Vagina (tissue), 2 donors: ENCODE data around the gene MAGI3.

Experiments used
- POLR2AphosphoS5 ChIP-seq, 2 donors: sonication (generic); formaldehyde crosslinking; IDR thresholded peaks; one replicate each; pipeline ENCODE4 v1.9.0; 2017; ENCODE audit warnings: antibody characterized with exemption in 2 of 2, mild to moderate bottlenecking in 2 of 2, low read depth in 1 of 2; ENCODE audit not compliant: insufficient read depth in 1 of 2
- TF ChIP-seq, protein P1 (sequence below), 3 experiments: fragments of 450-650 bp in 2 of 3; fragments of 200-600 bp in 1 of 3; sonication (generic) in 1 of 3; IDR thresholded peaks; one replicate each; pipeline ENCODE4 v1.5.1; 2017 to 2019; ENCODE audit warnings: antibody characterized with exemption in 3 of 3, mild to moderate bottlenecking in 2 of 3, moderate library complexity in 2 of 3

DNA sequence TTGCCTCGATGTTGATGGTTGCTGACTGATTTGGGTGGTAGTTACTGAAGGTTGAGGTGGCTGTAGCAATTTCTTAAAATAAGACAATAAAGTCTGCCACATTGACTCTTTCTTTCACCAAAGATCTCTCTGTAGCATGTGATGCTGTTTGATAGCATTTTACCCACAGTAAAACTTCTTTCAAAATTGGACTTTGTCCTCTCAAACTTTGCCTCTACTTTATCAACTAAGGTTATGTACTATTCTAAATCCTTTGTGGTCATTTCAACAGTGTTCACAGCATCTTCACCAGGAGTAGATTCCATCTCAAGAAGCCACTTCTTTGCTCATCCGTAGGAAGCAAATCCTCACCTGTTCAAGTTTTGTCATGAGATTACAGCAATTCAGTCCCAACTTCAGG is 275.8 kb downstream of the MAGI3 start:
- no peak for TF ChIP-seq POLR2AphosphoS5 (IDR thresholded peaks at IDR 0.05; ENCODE audit: insufficient read depth in 1 of 2, low read depth in 1 of 2)
- TF ChIP-seq, protein P1, sequence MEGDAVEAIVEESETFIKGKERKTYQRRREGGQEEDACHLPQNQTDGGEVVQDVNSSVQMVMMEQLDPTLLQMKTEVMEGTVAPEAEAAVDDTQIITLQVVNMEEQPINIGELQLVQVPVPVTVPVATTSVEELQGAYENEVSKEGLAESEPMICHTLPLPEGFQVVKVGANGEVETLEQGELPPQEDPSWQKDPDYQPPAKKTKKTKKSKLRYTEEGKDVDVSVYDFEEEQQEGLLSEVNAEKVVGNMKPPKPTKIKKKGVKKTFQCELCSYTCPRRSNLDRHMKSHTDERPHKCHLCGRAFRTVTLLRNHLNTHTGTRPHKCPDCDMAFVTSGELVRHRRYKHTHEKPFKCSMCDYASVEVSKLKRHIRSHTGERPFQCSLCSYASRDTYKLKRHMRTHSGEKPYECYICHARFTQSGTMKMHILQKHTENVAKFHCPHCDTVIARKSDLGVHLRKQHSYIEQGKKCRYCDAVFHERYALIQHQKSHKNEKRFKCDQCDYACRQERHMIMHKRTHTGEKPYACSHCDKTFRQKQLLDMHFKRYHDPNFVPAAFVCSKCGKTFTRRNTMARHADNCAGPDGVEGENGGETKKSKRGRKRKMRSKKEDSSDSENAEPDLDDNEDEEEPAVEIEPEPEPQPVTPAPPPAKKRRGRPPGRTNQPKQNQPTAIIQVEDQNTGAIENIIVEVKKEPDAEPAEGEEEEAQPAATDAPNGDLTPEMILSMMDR (IDR thresholded peaks at IDR 0.05), result no peak
